IMR-90 (cell line): ENCODE data around the gene PRR36.

Experiments used
- BHLHE40 ChIP-seq: fragments of 150-350 bp; IDR thresholded peaks from 2 replicates; pipeline ENCODE4 v1.6.1; 2016; ENCODE audit warnings: mild to moderate bottlenecking, low read depth, low read length
- FOS ChIP-seq: fragments of 150-350 bp; IDR thresholded peaks from 2 replicates; pipeline ENCODE4 v1.6.1; 2016; ENCODE audit warnings: low read depth, low read length
- MXI1 ChIP-seq: IDR thresholded peaks from 2 replicates; pipeline ENCODE4 v1.6.1; 2012; ENCODE audit warnings: low read depth, mild to moderate bottlenecking, low read length, moderate library complexity, borderline replicate concordance
- NFE2L2 ChIP-seq: fragments of 150-350 bp; IDR thresholded peaks from 2 replicates; pipeline ENCODE4 v1.6.1; 2016; ENCODE audit warnings: low read depth, mild to moderate bottlenecking, low read length
- POLR2A ChIP-seq: IDR thresholded peaks from 2 replicates; pipeline ENCODE4 v1.6.1; 2012; ENCODE audit warnings: mild to moderate bottlenecking, low read depth, low read length
- RAD21 ChIP-seq: IDR thresholded peaks from 2 replicates; pipeline ENCODE4 v1.6.1; 2012; ENCODE audit warnings: low read length, improper control_type of control experiment
- RFX5 ChIP-seq: IDR thresholded peaks from 2 replicates; pipeline ENCODE4 v1.8.0; 2012; ENCODE audit warnings: low read depth, mild to moderate bottlenecking, low read length, moderate library complexity
- TF ChIP-seq, protein P1 (sequence below): conservative IDR thresholded peaks from 2 replicates; pipeline ENCODE4 v1.5.1; 2012; ENCODE audit warnings: mild to moderate bottlenecking, low read depth, low read length, improper control_type of control experiment

DNA sequence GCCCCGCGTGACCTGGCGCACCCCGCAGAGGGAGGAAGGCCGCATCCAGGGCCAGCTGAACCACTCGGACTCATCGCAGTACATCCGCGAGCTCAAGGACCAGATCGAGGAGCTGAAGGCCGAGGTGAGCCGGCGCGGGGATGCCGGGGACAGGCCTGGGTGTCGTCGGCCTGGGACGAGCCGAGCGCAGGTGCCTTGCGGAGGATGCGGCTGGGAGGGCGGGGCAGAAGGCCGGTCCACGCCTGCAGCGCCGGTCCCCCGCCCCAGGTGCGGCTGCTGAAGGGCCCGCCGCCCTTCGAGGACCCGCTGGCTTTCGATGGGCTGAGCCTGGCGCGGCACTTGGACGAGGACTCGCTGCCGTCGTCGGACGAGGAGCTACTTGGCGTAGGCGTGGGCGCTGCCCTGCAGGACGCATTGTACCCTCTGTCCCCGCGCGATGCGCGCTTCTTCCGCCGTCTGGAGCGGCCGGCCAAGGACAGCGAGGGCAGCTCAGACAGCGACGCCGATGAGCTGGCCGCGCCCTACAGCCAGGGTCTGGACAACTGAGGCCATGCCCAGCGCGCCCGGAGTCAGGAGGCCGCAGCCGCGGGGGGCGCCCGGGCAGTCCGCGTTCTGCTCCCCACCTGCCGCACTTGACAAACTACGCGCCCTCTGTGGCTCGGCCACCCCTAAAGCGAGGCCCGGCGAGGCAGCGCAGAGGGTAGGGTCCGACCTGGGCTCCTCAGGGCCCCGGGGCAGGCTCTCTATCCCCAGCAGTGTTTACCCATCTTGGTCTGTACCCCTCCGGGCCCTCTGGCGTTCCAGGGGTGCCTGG is 10.8 kb downstream of the PRR36 start:
- TF ChIP-seq, protein P1, sequence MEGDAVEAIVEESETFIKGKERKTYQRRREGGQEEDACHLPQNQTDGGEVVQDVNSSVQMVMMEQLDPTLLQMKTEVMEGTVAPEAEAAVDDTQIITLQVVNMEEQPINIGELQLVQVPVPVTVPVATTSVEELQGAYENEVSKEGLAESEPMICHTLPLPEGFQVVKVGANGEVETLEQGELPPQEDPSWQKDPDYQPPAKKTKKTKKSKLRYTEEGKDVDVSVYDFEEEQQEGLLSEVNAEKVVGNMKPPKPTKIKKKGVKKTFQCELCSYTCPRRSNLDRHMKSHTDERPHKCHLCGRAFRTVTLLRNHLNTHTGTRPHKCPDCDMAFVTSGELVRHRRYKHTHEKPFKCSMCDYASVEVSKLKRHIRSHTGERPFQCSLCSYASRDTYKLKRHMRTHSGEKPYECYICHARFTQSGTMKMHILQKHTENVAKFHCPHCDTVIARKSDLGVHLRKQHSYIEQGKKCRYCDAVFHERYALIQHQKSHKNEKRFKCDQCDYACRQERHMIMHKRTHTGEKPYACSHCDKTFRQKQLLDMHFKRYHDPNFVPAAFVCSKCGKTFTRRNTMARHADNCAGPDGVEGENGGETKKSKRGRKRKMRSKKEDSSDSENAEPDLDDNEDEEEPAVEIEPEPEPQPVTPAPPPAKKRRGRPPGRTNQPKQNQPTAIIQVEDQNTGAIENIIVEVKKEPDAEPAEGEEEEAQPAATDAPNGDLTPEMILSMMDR = no peak
- TF ChIP-seq MXI1 = no peak
- TF ChIP-seq FOS = no peak
- no peak for TF ChIP-seq RFX5
- TF ChIP-seq POLR2A = no peak
- TF ChIP-seq NFE2L2 = no peak
- no peak for TF ChIP-seq RAD21
- no peak for TF ChIP-seq BHLHE40
